NCI-H748 (cell line): ENCODE results near the gene STARD9.
"Not testable (repeated sequence)": the region's sequence is repeated elsewhere in the genome, so short reads cannot be mapped to it uniquely, and the experiment has no call there.

Source experiments
- DNase-seq: peaks from one replicate; lab custom pipeline; 2025; ENCODE audit not compliant: unreplicated experiment; lab: John Stamatoyannopoulos, UW

Gene STARD9

DNA sequence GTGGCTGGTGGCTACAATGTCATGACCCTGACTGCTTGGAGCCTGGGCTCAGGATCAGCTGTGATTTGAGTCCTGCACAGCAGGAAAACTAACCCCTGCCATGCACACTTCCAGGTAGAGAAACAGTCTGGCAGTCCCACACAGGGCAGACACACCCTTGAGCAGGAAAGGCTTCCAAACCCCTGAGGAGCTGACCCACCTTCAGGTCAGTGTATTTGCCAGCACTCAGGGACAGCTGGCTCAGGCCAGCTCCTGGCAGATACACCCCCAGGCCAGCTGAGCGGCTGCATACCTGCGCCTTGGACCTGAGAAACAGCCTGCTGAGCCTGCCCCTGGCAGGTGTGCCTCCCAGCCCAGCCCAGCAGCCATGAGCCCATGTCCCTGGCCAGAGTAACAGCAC is 183.7 kb downstream of the STARD9 start:
- DNase-seq, result no peak

DNA sequence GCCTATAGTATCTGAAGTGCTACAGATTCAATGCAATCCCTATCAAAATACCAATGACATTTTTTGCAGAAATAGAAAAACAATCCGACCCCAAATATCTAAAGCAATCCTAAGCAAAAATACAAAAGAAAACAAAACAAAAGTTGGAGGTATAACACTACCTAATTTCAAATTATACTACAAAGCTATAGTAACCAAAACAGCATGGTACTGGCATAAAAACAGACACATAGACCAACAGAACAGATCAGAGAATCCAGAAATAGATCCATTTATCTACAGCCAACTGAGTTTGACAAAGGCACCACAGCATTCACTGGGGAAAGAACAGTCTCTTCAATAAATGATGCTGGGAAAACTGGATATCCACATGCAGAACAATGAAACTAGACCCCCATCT is 185.4 kb downstream of the STARD9 start:
- DNase-seq, result no peak

- DNase-seq, result not testable (repeated sequence)
Observed at GRCh38 chr15:42761813-42762212, 186.4 kb downstream of the STARD9 start.

DNA sequence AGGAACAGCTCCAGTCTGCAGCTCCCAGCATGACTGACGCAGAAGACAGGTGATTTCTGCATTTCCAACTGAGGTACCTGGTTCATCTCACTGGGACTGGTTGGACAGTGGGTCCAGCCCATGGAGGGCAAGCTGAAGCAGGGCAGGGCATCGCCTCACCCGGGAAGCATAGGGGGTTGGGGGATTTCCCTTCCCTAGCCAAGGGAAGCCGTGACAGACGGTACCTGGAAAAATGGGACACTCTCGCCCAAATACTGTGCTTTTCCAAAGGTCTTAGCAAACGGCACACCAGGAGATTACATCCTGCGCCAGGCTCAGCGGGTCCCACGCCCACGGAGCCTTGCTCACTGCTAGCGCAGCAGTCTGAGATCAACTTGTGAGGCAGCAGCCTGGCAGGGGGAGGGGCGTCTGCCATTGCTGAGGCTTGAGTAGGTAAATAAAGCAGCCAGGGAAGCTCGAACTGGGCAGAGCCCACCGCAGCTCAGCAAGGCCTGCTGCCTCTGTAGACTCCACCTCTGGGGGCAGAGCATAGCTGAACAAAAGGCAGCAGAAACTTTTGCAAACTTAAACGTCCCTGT is 188.8 kb downstream of the STARD9 start:
- DNase-seq, result not testable (repeated sequence)

DNA sequence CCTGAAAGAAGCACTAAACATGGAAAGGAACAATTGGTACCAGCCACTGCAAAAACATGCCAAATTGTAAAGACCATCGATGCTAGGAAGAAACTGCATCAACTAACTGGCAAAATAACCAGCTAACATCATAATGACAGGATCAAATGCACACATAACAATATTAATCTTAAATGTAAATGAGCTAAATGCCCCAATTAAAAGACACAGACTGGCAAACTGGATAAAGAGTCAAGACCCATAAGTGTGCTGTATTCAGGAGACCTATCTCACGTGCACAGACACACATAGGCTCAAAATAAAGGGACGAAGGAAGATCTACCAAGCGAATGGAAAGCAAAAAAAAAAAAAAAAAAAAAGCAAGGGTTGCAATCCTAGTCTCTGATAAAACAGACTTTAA is 190.7 kb downstream of the STARD9 start:
- DNase-seq, result not testable (repeated sequence)
